ENCODE measurements around the gene CIRBP. TPM values are rescaled to one million over a fixed set of nuclear protein-coding genes. Genes with fewer than 3 reads are reported as not detected.
A peak's percentile ranks its signal among the peaks of the same experiment; 100 is the strongest.

The CIRBP gene
- total RNA-seq, 1 donor from 2014 or later: 434 TPM

DNA sequence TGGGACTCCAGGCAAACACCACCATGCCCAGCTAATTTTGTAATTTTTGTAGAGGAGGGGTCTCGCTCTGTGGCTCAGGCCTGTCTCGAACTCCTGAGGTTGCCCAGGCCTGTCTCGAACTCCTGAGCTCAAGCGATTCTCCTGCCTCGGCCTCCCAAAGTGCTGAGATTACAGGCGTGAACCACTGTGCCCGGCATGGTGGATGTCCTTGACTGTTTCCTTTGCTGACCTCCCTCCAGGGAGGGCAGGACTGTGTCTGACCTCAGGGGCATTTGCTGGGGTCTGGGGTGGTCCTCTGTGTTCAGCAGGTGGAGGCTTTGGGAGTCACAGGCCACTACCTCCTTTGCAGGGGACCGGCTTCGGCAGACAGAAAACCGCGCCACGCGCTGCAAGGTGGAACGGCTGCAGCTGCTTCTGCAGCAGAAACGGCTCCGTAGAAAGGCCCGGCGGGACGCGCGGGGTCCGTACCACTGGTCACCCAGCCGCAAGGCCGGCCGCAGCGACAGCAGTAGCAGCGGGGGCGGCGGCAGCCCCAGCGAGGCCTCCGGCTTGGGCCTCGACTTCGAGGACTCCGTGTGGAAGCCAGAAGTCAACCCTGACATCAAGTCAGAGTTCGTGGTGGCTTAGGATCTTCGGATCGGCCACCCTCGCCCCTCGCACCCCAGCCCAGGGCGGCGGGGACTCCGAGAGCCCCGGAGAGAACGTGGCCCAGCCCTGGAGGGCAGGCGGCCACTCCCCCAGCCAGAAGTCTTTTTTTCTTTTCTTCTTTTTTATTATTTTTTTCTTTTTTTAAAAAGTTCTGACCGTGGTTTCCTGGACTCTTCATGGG is 12.3 kb upstream of the CIRBP start:
- no peak for DNase-seq

DNA sequence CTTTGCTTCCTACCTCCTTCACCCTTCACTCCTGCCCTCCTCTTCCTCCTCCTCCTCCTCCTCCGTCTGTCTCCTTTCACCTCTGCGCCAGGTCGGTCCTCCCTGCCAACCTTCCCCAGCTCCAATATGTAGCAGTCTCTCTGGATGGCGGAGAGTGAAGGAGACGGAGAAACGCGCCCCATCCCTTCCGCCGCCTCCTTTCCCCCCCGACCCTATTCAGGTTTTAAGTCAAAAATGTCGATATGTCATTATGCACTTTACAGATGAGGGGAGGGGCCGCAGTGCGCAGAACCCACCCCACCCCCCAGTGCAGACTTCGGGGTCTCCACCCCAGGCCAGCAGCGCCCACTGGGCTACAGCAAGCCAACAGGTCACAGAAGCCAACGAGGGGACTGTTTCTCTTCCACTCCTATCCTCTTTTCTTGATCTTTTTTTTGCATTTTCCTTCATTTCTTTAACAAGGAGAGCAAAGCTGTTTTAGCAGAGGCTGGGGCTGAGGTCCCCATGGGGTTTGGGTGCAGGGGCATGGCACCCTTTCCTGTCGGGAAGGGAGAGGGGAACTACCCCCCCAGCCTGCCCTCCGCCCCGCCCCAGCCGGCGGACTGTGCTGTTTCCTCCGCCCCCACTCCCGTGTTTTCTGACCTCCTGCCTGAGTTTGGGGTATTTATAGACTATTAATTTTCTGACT is 11.5 kb upstream of the CIRBP start:
- DNase-seq: no peak

DNA sequence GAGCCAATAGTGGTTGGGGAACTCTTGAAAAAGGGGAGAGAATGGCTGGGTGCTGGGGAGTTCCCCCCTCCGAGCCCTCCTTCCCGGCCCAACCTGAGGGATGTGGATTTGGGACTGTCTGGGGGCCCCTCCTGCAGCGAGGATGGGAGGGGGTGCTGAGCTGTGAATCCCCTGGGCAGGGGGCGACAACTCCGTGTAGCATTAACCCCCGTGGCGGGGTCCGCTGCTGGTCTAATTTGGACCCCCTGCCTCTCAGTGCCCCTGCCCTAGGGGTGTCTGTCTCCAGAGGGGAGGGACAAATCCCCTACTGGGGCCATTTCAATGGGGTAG is 11.0 kb upstream of the CIRBP start:
- no peak for DNase-seq

DNA sequence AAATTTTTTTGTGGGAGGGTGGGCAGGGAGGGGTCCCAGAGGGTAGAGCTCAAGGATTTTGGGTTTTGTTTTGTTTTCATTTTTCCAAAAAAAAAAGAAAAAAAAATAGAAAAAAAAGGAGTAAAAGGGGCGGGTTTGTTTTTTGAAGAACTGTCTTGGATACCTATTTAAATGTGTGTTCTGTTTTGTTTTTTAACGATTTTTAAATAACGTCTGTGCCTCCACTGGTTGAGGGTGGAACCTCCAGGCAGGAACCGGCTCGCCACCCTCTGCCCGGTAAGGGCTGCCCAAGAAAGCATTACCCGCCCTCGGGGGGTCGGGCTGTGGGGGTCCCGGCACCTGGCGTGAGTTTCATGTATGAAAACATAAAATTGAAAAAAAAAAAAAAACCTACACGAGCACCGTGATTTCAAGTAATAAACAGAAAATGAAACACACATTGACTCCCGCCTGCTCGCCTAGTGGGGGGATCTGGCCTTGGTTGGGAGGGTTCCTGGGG is 10.4 kb upstream of the CIRBP start:
- DNase-seq: no peak

DNA sequence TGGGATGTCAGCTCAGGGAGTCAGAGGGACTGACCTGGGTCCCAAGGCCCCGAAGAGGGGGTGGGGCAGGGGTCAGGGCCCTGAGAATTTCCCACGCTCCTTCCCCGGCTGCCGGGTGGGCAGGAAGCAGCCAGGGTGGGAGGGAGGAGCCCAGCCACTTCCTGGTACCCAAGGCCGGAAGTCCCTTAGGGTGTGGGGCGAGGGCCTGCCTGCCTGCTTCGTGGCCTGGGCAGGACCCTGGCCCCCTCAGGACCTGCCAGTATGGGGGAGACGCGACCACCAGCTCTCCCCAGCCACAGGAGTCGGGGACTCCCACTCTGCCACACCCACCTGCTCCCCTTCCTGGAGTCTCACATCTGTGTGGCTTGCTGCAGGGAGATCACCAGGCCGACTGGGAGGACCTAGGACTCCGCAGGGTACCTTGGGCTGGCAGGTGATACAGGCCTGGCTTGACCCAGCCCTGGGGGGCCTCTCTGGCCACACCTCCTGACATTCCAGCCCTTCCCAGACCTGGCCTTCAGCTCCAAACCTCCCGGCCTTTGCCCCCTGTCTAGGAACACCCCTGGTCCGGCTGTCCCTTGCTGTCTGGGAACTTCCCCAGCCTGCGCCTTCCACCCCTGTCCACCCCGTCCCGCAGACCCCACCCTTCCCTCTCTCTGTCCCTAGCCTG is 9.8 kb upstream of the CIRBP start:
- DNase-seq: peak; percentile 52

DNA sequence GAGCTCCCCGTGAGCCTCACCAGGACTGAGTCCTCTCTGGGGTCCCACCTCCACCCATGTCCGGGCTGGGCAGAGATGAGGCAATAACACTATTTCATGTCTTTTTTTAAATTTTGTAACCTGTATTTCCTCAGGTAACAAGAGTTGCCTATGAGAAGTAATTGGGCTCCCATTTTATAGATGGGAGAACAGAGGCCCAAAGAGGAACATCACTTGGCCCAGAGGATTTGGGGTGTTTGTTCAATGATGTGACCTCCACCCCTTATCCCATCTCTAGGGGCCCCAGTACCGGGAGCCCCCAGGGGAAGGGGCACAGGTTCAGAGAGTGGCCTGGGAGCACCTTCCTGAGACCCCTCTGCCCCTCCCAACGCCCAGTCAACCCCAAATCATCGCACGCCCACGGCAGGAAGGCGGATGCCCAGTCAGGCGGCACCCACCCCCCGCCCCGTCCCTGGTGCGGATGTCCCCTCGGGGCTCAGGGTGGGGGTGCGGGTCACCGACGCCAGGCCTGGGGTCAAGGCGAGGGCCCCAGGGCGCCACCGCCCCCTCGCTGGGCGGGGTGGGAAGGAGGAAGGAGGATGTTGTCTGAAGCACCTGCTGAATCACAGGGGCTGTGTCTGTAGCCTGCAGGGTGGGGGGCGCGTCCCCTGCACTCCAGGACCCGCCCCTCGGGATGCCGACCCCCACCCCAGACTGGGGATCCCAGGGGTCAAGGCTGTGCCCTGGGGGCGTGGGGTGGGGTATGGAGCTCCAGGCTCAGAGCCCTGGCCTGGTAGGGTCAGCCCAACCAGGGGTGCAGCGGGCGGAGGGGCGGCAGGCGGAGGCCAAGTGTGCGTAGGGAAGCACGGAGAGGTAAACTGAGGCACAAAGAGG is 9.0 kb upstream of the CIRBP start:
- DNase-seq: no peak

DNA sequence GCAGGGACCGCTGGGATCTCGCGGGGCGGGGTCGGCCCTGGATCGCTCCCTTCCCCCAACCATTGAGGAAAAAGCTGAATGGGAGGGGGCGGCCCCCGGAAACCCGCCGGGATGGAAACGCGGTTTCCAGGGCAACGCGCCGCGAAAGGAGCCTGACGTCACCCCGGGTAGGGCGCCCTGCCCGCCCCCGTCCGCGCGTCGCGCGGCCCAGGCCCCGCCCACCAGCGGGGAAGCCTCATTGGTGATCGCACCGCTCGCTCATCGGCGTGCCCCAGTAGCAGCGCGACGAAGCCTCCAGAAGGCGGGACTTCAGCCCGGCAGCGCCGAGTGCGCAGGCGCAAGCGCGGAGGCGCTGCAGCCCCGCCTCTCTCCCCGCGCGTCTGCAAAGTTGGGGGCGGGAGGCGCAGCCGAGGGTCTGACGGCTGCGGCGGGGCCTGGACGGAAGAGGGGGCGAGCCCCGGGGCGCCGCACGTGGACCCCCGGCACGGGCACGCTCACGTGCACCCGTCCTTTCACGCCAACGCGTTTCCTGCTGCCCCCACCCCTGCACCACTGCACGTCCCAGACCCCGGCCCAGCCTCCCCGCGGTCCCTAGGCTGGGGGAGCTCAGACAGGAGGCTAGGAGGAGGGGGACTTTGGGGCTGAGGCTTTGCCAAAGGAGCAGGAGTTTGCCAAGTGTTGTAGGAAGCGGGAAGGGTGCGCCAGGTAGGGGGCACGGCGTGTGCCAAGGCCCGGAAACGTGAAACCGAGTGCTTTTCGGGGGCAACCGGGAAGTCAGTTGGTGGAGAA is 8.2 kb upstream of the CIRBP start:
- peak; percentile 98 for DNase-seq

DNA sequence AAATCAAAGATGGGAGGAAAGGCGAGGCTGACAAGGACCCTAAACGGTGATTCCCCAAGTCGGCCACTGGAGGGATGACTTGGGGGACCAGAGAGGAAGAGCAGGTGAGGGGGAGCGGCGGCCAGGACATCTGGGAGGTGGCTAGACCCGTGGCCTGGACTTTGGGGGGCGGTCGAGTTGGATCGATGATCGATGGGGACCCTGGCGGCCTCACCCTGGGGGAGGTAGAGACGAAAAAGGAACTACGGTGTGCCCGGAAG is 7.7 kb upstream of the CIRBP start:
- no peak for DNase-seq

DNA sequence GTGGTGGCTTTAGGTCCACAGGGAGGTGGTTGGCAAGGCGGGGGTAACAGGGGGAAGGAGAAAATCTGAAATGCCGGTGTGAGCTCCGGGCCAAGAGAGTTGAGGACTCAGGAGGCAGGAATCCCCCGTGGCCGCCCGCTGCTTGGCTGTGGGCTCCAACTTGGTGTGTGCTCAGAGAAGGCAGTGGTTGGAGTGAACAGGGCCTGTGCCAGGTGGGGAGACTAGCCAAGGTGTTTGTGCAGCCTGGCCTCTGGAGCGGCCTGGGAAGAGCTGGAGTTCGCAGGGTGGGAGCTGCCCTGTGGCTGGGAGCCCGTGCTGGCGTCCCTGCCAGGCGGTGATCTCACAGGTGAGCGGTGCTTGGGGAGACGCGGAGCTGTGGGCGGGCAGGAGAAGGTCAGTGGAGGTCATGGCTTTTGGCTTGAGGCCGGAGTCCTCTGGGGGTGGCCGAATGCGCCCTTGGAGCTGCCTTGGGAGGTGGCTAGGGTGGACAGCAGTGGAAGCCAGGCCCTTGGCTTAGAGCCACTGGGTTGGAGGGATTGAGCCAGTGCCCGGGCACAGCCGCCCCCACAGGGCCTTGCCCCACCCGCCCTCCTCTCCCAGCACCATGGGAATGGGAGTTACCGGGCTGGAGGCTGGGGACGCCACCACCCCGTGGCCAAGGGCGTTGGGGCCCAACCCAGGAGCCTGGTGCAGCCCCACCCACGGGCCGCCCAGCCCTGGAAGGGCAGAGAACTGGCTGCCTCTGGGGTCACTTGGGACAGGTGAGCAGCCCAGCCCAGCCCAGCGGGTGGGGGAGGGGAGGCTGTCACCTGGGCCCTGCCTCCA is 7.1 kb upstream of the CIRBP start:
- DNase-seq: peak; percentile 43

DNA sequence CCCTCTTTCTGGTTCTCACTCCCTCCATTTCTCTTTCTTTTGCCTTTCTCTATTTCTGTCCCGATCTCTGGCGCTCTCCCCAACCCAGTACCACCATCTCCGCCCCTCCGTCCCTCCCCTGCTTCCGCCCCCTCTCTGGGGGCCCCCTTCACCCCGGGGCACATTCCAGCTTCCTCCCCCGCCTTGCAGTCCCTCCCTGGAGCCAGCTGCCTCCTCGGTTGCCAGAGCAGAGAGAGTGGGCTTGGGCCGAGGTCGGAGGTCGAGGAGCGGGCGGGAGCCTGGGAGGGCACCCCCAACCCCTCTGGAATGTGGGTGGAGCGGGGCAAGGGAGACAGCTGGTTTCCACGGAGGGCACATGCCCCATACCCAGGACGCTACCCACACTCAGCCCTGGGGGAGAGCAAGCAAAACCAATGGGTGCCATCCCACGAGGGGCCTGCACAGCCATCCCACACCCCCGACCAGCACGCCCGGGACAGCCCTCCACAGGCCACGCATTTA is 6.5 kb upstream of the CIRBP start:
- peak; percentile 63 for DNase-seq

DNA sequence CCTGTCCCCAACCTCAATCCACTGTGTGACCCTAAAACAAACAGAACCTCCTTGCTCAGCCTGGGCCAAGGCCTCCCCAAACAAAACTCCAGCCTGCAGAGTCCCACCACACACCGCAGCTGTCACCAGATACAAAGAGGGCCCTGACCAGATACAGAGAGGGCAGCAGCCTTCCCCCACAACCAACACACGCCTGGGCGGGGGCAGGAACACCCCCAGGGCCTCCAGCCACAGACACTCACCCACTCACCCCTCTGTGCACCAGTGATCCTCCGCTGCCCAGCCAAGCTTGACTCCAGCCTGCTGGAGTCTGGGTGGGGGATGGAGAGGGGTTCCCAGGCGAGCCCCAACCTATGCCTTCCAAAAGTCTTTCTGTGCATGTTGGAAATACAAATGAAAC is 5.9 kb upstream of the CIRBP start:
- peak; percentile 48 for DNase-seq

DNA sequence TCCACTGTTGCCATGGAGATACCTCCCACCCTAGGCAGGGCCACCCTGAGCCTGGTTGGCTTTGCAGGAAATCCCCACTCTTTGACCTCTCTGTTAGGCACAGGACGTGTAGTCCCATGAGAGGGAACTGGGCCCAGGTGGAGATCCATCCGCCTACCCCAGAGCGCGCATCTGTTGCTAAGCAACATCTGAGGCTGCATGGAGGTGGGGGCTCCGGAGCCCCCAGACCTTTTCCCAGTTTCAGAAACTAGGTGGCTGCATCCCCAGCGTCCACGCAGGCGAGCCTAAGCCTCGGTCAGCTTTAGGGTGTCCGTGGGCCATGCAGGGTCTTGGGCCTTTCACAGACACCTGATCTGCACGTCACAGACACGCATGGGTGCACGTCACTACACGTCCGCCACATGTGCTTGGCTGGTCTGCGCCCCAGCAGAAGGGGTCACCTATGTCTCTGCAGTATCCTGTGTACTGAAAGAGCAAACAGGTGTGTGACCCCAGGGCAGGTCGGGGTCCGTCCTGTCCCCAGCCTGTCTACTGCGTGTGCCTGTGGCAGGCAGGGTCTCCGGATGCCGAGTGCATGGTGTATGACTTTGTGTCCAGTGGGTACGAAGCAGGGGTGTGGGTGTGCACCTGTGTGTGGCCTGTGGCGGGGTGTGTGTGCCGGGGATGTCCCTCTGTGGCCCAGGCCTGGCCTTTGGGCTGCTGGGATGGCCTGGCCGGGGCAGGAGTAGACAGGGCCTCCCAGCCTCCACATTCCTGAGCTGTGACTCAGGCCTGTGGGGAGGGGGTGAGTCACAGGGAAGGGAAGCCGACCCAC is 4.1 kb upstream of the CIRBP start:
- DNase-seq: peak; percentile 67

DNA sequence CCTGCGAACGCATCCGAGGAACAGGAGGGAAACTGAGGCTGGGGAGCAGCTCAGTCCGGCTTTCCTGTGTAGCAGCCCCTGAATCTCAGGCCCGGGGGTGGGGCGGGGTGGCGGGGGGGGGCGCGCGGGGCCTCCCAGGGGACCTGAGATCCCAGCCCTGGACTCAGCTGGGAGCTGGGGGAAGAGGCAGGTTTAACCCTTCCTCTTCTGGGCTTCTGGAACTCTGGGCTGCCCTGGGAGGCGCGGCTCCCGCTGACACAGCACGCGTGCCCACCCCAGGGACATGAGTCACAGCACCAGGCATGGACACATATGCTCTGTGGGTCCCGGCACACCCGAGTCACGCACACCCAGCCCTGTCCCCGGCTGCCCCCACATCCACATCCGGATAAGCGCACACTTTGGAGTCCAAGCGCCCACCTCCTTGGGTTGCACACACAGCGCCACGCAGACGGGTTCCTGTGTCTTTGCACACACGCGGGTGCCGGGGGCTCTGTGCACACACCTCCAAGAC is 3.5 kb upstream of the CIRBP start:
- no peak for DNase-seq

DNA sequence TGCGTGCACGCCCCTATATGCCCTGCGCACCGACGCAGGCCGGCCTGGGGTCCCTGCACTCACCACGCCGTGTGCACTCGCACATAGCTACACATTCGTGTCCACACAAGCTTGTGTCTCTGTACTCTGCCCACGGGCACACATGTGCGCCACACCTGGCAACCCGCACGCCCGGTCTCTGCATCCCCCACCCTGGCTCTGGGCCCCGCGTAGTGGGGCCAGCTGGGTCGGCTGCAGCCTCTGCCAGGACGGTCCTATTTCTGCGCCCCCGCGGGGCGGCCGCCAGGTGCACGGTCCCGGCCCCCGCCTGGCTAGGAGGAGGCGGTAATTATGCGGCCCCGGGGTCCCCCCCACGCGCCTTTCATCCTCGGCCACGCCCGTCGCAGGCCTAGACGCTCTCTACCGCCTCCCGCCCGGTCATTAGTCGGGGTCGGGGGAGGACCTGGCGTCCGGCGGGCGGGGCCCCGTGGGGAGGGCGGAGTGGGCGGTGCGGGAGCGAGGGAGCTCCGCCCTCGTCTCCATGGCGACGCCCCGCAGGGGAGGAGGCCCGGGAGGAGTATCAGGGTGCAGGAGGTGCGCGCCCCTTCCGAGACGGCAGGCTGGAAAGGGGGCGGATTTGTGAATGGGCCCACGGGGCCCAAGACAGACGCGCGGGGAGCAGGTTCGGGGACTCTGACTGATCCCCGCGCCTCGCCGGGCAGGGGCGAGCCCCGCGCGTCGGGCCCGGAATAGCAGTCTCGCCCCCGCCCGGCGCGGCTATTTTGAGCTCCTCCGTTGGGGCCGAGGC is 2.8 kb upstream of the CIRBP start:
- peak; percentile 87 for DNase-seq

DNA sequence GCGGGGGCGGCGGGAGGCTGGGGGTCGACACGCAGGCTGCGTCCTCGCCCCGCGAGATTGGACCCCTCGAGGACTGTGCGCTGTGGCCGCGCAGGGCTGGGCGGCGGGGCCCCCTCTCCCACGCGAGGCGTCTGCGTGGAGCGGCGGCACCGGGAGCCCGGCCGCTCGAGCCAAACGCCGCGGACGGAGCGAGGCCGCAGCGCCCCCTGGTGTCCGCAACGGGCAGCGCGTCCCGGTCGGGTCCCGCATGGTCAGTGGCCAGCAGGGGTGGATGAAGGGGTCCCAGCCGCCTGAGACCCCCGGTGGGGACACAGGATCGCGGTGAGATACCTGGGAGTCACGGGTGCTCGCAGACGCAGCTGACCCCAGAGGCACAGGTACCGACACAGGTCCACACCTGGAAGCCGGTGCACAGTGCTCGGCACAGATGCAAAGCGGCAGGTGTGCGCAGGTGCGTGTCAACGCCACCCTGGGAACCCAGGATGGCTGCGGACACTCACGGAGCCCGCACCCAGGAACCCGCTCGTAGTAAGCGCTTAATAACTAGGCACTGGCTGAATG is 2.1 kb upstream of the CIRBP start:
- peak; percentile 79 for DNase-seq

DNA sequence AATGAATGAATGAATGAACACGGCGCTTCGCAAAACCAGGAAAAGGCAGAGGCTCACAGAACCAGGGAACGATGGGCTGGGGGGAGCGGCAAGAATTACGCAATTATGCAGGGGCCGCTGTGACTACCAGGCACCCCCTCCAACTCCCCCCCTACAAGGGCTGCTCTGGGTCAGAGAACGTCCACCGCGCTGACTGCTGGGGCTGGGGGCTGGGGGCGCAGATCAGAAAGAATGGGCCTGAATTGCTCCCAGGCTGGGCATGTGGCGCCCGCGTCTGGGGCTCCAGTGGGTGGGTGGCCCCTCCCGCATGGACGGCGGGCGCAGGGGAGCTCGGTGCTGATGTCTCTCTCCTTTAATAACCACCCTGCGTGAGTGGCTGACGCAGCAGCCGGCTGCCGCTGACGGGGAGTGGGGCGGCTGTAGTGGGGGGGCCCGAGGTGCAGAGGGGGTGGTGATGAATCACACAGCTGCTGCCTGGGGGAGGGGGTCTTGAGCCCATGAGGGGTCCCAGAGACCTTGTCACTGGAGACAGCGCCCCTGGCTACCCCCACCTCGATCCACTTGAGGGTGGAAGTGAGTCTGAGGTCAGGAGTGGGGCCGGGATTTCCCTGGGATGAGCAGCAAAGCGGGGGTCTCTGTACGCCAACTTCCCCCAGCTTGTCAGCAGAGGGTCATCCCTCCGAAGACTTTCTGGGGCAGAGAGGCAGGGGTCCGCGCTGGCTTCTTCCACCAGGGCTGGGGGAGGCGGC is 1.5 kb upstream of the CIRBP start:
- DNase-seq: peak; percentile 45
